Neural cell (in vitro differentiated cells): ENCODE measurements around the gene DEK. TPM values are rescaled to one million over a fixed set of nuclear protein-coding genes. Genes with fewer than 3 reads are reported as not detected.

ENCODE experiments used
- H2AFZ ChIP-seq: fragments of 200-600, 300-800 bp; sonication (generic), shearing (Covaris generic); 2 replicates; pipeline ENCODE4 v1.6.0; 2014; ENCODE audit warnings: low read depth, mild to moderate bottlenecking, antibody characterized with exemption, low read length, moderate library complexity
- H3F3A ChIP-seq: fragments of 200-600 bp; shearing (Covaris generic); 2 replicates; pipeline ENCODE4 v1.6.1; 2016; ENCODE audit warnings: mild to moderate bottlenecking, moderate library complexity, mixed read lengths, antibody characterized with exemption, low read length; ENCODE audit not compliant: insufficient read depth, poor library complexity, severe bottlenecking
- H3K27ac ChIP-seq: fragments of 200-600, 300-800 bp; sonication (generic), shearing (Covaris generic); 2 replicates; pipeline ENCODE4 v1.5.1; 2014; ENCODE audit warnings: mild to moderate bottlenecking, low read length, moderate library complexity
- H3K27me3 ChIP-seq: fragments of 300-800, 200-600 bp; sonication (generic), shearing (Covaris generic); 2 replicates; pipeline ENCODE4 v1.6.0; 2014; ENCODE audit warnings: mild to moderate bottlenecking, low read depth, low read length, moderate library complexity; ENCODE audit not compliant: insufficient read depth
- H3K36me3 ChIP-seq: fragments of 300-800, 200-600 bp; sonication (generic), shearing (Covaris generic); 2 replicates; pipeline ENCODE4 v1.5.1; 2014; ENCODE audit warnings: mild to moderate bottlenecking, antibody characterized with exemption, low read length, moderate library complexity; ENCODE audit not compliant: insufficient read depth
- H3K4me2 ChIP-seq: fragments of 300-800, 200-600 bp; sonication (generic), shearing (Covaris generic); 2 replicates; pipeline ENCODE4 v1.6.0; 2014; ENCODE audit warnings: mild to moderate bottlenecking, low read length
- H3K4me3 ChIP-seq: fragments of 300-800, 200-600 bp; sonication (generic), shearing (Covaris generic); 2 replicates; pipeline ENCODE4 v1.5.1; 2014; ENCODE audit warnings: mild to moderate bottlenecking, low read length, moderate library complexity
- H3K79me2 ChIP-seq: fragments of 200-600 bp; shearing (Covaris generic); replicated peaks from 2 replicates; pipeline ENCODE4 v1.6.0; 2014; ENCODE audit warnings: mild to moderate bottlenecking, low read length, moderate library complexity; ENCODE audit not compliant: insufficient read depth
- H3K9ac ChIP-seq: fragments of 300-800, 200-600 bp; sonication (generic), shearing (Covaris generic); 2 replicates; pipeline ENCODE4 v1.6.1; 2016; ENCODE audit warnings: mild to moderate bottlenecking, low read length, mixed read lengths
- H3K9me2 ChIP-seq: fragments of 200-600 bp; shearing (Covaris generic); 2 replicates; pipeline ENCODE4 v1.6.1; 2016; ENCODE audit warnings: mild to moderate bottlenecking, low read length, mixed read lengths; ENCODE audit not compliant: insufficient read depth
- H3K9me3 ChIP-seq: fragments of 200-600, 300-800 bp; sonication (generic), shearing (Covaris generic); 2 replicates; pipeline ENCODE4 v1.6.1; 2016; ENCODE audit warnings: mild to moderate bottlenecking, mixed run types, low read length, moderate library complexity, mixed read lengths
- H4K20me1 ChIP-seq: fragments of 200-600 bp; shearing (Covaris generic); 2 replicates; pipeline ENCODE4 v1.6.1; 2016; ENCODE audit warnings: mild to moderate bottlenecking, mixed run types; ENCODE audit not compliant: insufficient read depth
- CTCF ChIP-seq: fragments of 450-650 bp; IDR thresholded peaks from 2 replicates; pipeline ENCODE4 v1.5.1; 2014; ENCODE audit warnings: antibody characterized with exemption, mild to moderate bottlenecking, moderate library complexity; ENCODE audit not compliant: poor library complexity, severe bottlenecking
- EP300 ChIP-seq: fragments of 450-650 bp; conservative IDR thresholded peaks from 2 replicates; pipeline ENCODE4 v1.6.1; 2014; ENCODE audit warnings: antibody characterized with exemption, mild to moderate bottlenecking, moderate library complexity; ENCODE audit not compliant: poor library complexity, severe bottlenecking
- EZH2 ChIP-seq: fragments of 200-600, 300-800 bp; shearing (Covaris generic), sonication (generic); IDR thresholded peaks from 2 replicates; pipeline ENCODE4 v1.6.1; 2014; ENCODE audit warnings: antibody characterized with exemption, low read length, borderline replicate concordance, mild to moderate bottlenecking; ENCODE audit not compliant: insufficient read depth, poor library complexity, severe bottlenecking
- MXI1 ChIP-seq: fragments of 450-650 bp; conservative IDR thresholded peaks from 2 replicates; pipeline ENCODE4 v1.6.1; 2014; ENCODE audit warnings: antibody characterized with exemption, mild to moderate bottlenecking; ENCODE audit not compliant: poor library complexity, severe bottlenecking
- POLR2AphosphoS5 ChIP-seq: IDR thresholded peaks from 2 replicates; pipeline ENCODE4 v1.6.1; 2012
- RAD21 ChIP-seq: fragments of 450-650 bp; conservative IDR thresholded peaks from 2 replicates; pipeline ENCODE4 v1.6.1; 2014; ENCODE audit warnings: antibody characterized with exemption, mild to moderate bottlenecking, moderate library complexity
- REST ChIP-seq: IDR thresholded peaks from 2 replicates; pipeline ENCODE4 v1.6.1; 2012; ENCODE audit warnings: borderline replicate concordance
- SMC3 ChIP-seq: fragments of 450-650 bp; conservative IDR thresholded peaks from 2 replicates; pipeline ENCODE4 v1.6.1; 2014; ENCODE audit warnings: antibody characterized with exemption, mild to moderate bottlenecking, moderate library complexity; ENCODE audit not compliant: poor library complexity
- TAF1 ChIP-seq: IDR thresholded peaks from 2 replicates; pipeline ENCODE4 v1.6.1; 2012; ENCODE audit warnings: low read depth
- polyA plus RNA-seq: library from polyadenylated mRNA; depleted of rRNA; stranded (reverse); fragments of >200 nt; gene quantifications from 2 replicates; pipeline ENCODE4 v1.2.3, GENCODE V29; 2014

Gene DEK
- polyA plus RNA-seq, 1 donor from 2014 or later, result 94.3 TPM

GRCh38 chr6:18279422-18279821 lies 15.1 kb upstream of the DEK start:
- Histone ChIP-seq H3K4me3 (no peak overlapping the region), H3K36me3 (no peaks in the 10 kb centered on the region), H3K4me2 (no peak overlapping the region), H3K27ac (no peak overlapping the region), H3K9me2 (no peaks in the 10 kb centered on the region), H3F3A (no peaks in the 10 kb centered on the region), H3K9ac (no peak overlapping the region), H4K20me1 (no peaks in the 10 kb centered on the region), H3K79me2 (no peaks in the 10 kb centered on the region), H2AFZ (no peak overlapping the region), H3K27me3 (peaks cover 43% of the 10 kb centered on the region), H3K9me3 (no peaks in the 10 kb centered on the region)
- TF ChIP-seq MXI1 (no peak), EP300 (no peak), RAD21 (no peak)

GRCh38 chr6:18277237-18278006 lies 13.1 kb upstream of the DEK start:
- Histone ChIP-seq H3F3A (no peaks in the 10 kb centered on the region), H3K9me3 (no peaks in the 10 kb centered on the region), H3K9me2 (no peaks in the 10 kb centered on the region), H3K27ac (no peak overlapping the region), H4K20me1 (no peaks in the 10 kb centered on the region), H3K4me2 (peak overlapping the region; percentile 66), H3K9ac (peak overlapping the region; percentile 49), H2AFZ (peak overlapping the region; percentile 24), H3K27me3 (peaks cover 43% of the 10 kb centered on the region), H3K79me2 (no peaks in the 10 kb centered on the region), H3K4me3 (peak overlapping the region; percentile 71), H3K36me3 (no peaks in the 10 kb centered on the region)
- TF ChIP-seq SMC3 (no peak), EP300 (no peak), REST (no peak), EZH2 (no peak), RAD21 (no peak), TAF1 (no peak), POLR2AphosphoS5 (no peak), MXI1 (no peak), CTCF (no peak)
